ENCODE measurements around the gene XAGE1B. TPM values are rescaled to one million over a fixed set of nuclear protein-coding genes. Genes with fewer than 3 reads are reported as not detected.
"Not testable (repeated sequence)": the region's sequence is repeated elsewhere in the genome, so short reads cannot be mapped to it uniquely, and the experiment has no call there.

The XAGE1B gene
- polyA plus RNA-seq, 3 donors from 2014 or later, result not detected

GRCh38 chrX:52501362-52501761 lies 15.5 kb downstream of the XAGE1B start:
- H3K9me3 Mint-ChIP-seq; H3K4me1 Mint-ChIP-seq; H3K27me3 Mint-ChIP-seq (ENCODE audit: low read depth in 3 of 3); H3K36me3 Mint-ChIP-seq; H3K27ac Mint-ChIP-seq; DNase-seq; H3K4me3 Mint-ChIP-seq: not testable (repeated sequence)

- DNase-seq; H3K27me3 Mint-ChIP-seq (ENCODE audit: low read depth in 3 of 3); H3K4me3 Mint-ChIP-seq; H3K27ac Mint-ChIP-seq; H3K4me1 Mint-ChIP-seq; H3K36me3 Mint-ChIP-seq; H3K9me3 Mint-ChIP-seq: not testable (repeated sequence)
Measured at GRCh38 chrX:52496419-52496772, 20.5 kb downstream of the XAGE1B start.

- H3K4me1 Mint-ChIP-seq; H3K27ac Mint-ChIP-seq; H3K4me3 Mint-ChIP-seq; H3K9me3 Mint-ChIP-seq; DNase-seq; H3K36me3 Mint-ChIP-seq; H3K27me3 Mint-ChIP-seq (ENCODE audit: low read depth in 3 of 3): not testable (repeated sequence)
Measured at GRCh38 chrX:52495545-52496418, 21.1 kb downstream of the XAGE1B start, which contains the start of gene XAGE1A. Gene XAGE1A, plus strand, starts transcription at chrX:52495808. Its CDS starts 1,554 bp downstream, at chrX:52497362.

GRCh38 chrX:52471301-52471700 lies 45.6 kb downstream of the XAGE1B start:
- DNase-seq; H3K4me1 Mint-ChIP-seq; H3K36me3 Mint-ChIP-seq; H3K4me3 Mint-ChIP-seq; H3K27me3 Mint-ChIP-seq (ENCODE audit: low read depth in 3 of 3); H3K27ac Mint-ChIP-seq; H3K9me3 Mint-ChIP-seq: not testable (repeated sequence)

Other genes starting within 250 kb of the XAGE1B start
- gene XAGE2, start 148.0 kb downstream of the XAGE1B start, polyA plus RNA-seq, result not detected
- gene XAGE1A, start 21.3 kb downstream of the XAGE1B start, polyA plus RNA-seq, result not detected
- not detected for gene SSX7, start 137.8 kb upstream of the XAGE1B start, polyA plus RNA-seq
- gene SSX2, start 190.1 kb upstream of the XAGE1B start, polyA plus RNA-seq, result not detected
- gene SSX2B, start 234.2 kb upstream of the XAGE1B start, polyA plus RNA-seq, result not detected